ENCODE results near the gene PHAF1. TPM values are rescaled to one million over a fixed set of nuclear protein-coding genes. Genes with fewer than 3 reads are reported as not detected.

Gene PHAF1
- total and polyA plus RNA-seq, 9 of the 15 experiments (the other 6 are each of a cell fraction or from before 2014, with no cell fraction given) = 5.1 to 25.4 (median 13.8) TPM

GRCh38 chr16:67144943-67145342 lies 35.2 kb downstream of the PHAF1 start:
- H3K36me3 ChIP-seq (ENCODE audit: control insufficient read depth, insufficient read depth, low read length) = peaks cover 89% of the 10 kb centered on the region
- CTCF ChIA-PET (ENCODE audit: low intra/inter-chr PET ratio) = interaction anchor here (0.6 kb wide), 1 partner anchor 333 kb away, joined by 5 read pairs; no protein-coding TSS in a partner anchor
- no peaks in the 10 kb centered on the region for H4K20me1 ChIP-seq (replicated peaks; ENCODE audit: control insufficient read depth, insufficient read depth, low read length)
- no peak for TF ChIP-seq NFIC (IDR thresholded peaks at IDR 0.05)
- no peak overlapping the region for H3K27ac ChIP-seq (ENCODE audit: extremely low read depth, low read depth, low read length)
- WGBS (ENCODE audit: insufficient coverage, low coverage, missing lambda C conversion rate) = 80% methylated on average over 2 of the region's 2 CpGs
- no peak overlapping the region for H3K9ac ChIP-seq (ENCODE audit: insufficient read depth in 1 of 2, low read depth in 2 of 2, low read length in 2 of 2)
- no peak for ATAC-seq
- POLR2A ChIA-PET = interaction anchor here (0.6 to 1.2 kb wide), 2 partner anchors 8 to 12 kb away, joined by 3 read pairs; no protein-coding TSS in a partner anchor
- H3K4me3 ChIP-seq = no peak overlapping the region
- H3K9me1 ChIP-seq (ENCODE audit: control insufficient read depth, insufficient read depth, low read length) = no peaks in the 10 kb centered on the region
- FAIRE-seq = no peak
- intact Hi-C loops (cut with micrococcal nuclease) (no loop called here), in situ Hi-C loops (cut with MboI) (no loop called here)
- no peak overlapping the region for H2AFZ ChIP-seq (ENCODE audit: low read depth, low read length)
- no peaks in the 10 kb centered on the region for H3K79me2 ChIP-seq (ENCODE audit: control insufficient read depth, insufficient read depth, low read length)
- peaks cover 0 to 8% of the 10 kb centered on the region in 2 experiments; a peak in 1 of 5 replicates for H3K4me1 ChIP-seq (replicated peaks in 1 of 2; ENCODE audit: control insufficient read depth in 2 of 2, insufficient read depth in 2 of 2, low read length in 2 of 2)
- no peak for DNase-seq (ENCODE audit: extremely low read depth in 1 of 4, low spot score in 3 of 4)
- H3K9me3 ChIP-seq (replicated peaks; ENCODE audit: control insufficient read depth, insufficient read depth, low read depth, low read length) = no peaks in the 10 kb centered on the region
- no TSS peak for BruUV-seq (replicated peaks)
- no peaks in the 10 kb centered on the region for H3K27me3 ChIP-seq (ENCODE audit: control insufficient read depth in 2 of 2, insufficient read depth in 2 of 2, low read length in 2 of 2)
- no peak overlapping the region for H3K4me2 ChIP-seq (ENCODE audit: insufficient read depth, low read length)

DNA sequence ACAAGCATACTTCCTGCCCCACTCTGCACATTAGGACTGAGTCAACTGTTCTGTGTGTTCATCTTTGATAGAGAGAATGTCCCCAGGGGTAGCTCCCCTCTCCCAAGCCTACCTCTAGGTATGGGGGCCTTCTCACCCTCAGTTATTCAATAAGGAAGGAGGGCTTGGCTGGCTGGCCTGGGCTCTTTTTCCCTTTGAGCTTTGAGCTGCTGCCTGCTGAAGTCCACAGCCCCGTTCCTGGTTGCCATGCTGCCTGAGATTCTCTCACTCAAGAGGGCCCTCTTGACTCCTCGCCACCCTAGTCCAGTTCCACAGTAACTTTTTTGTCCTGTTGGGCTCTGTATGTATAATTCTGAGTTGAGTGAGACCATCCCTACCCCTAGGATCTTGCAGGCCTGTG lies 36.0 kb downstream of the PHAF1 start:
- 92% methylated on average over 2 of the region's 2 CpGs for WGBS (ENCODE audit: insufficient coverage, low coverage, missing lambda C conversion rate)
- Histone ChIP-seq H3K9ac (ENCODE audit: insufficient read depth in 1 of 2, low read depth in 2 of 2, low read length in 2 of 2) (no peak overlapping the region; a peak in 1 of 4 replicates), H3K4me2 (ENCODE audit: insufficient read depth, low read length) (no peak overlapping the region), H3K79me2 (ENCODE audit: control insufficient read depth, insufficient read depth, low read length) (no peaks in the 10 kb centered on the region), H3K27ac (ENCODE audit: extremely low read depth, low read depth, low read length) (no peak overlapping the region), H3K27me3 (ENCODE audit: control insufficient read depth in 2 of 2, insufficient read depth in 2 of 2, low read length in 2 of 2) (no peaks in the 10 kb centered on the region), H4K20me1 (replicated peaks; ENCODE audit: control insufficient read depth, insufficient read depth, low read length) (no peaks in the 10 kb centered on the region), H3K4me3 (no peak overlapping the region), H3K9me1 (ENCODE audit: control insufficient read depth, insufficient read depth, low read length) (no peaks in the 10 kb centered on the region), H3K9me3 (replicated peaks; ENCODE audit: control insufficient read depth, insufficient read depth, low read depth, low read length) (no peaks in the 10 kb centered on the region), H2AFZ (ENCODE audit: low read depth, low read length) (no peak overlapping the region), H3K36me3 (ENCODE audit: control insufficient read depth, insufficient read depth, low read length) (peaks cover 81% of the 10 kb centered on the region), H3K4me1 (replicated peaks in 1 of 2; ENCODE audit: control insufficient read depth in 2 of 2, insufficient read depth in 2 of 2, low read length in 2 of 2) (peaks cover 0 to 16% of the 10 kb centered on the region in 2 experiments; a peak in 2 of 5 replicates)
- BruUV-seq (replicated peaks) = no TSS peak
- intact Hi-C loops (cut with micrococcal nuclease) = no loop called here
- no peak for TF ChIP-seq SMC3 (conservative IDR thresholded peaks at IDR 0.05; ENCODE audit: insufficient read depth, low read depth, low read length)
- TF ChIP-seq BRF2 (IDR thresholded peaks at IDR 0.05; ENCODE audit: borderline replicate concordance, insufficient read depth, insufficient read length) = no peak
- no peak for TF ChIP-seq TCF7 (IDR thresholded peaks at IDR 0.05; ENCODE audit: borderline replicate concordance)
- TF ChIP-seq SRSF7 (optimal IDR thresholded peaks at IDR 0.05; ENCODE audit: low read depth, low read length) = no peak
- in situ Hi-C loops (cut with MboI) = no loop called here
- ChIA-PET CTCF (ENCODE audit: low intra/inter-chr PET ratio) (no interaction called here), POLR2A (interaction anchor here (0.6 to 1.4 kb wide), 4 partner anchors 9 to 172 kb away, joined by 3 read pairs; no protein-coding TSS in a partner anchor)
- no peak for ATAC-seq
- no peak for FAIRE-seq
- no peak for DNase-seq (ENCODE audit: extremely low read depth in 1 of 4, low spot score in 3 of 4)

Measured in K562 (cell line).